ENCODE measurements around the gene CRACDL. TPM values are rescaled to one million over a fixed set of nuclear protein-coding genes. Genes with fewer than 3 reads are reported as not detected.

The CRACDL gene
- polyA plus RNA-seq, 1 donor (not counting 4 experiments of a cell fraction or from before 2014, with no cell fraction given), result 1.6 TPM

DNA sequence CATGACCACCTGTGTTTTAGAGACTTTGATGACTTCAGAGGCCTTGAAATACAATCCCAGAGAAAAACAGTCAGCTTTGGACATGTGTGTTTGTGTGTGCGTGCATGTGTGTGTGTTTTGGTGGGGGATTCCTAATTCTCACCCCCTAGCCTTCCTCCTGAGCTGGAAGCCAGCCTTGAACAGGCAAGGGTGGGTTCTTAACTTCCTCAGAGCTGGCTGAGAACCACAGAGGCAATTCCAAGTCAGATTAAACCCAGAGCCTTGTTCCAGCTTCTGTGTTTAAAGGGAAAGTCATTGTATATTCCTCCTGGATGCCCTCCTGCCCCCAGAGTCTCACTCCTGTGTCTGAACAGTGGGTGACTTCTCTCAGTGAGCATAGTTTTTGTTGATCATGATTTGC, 159.9 kb downstream of the CRACDL start:
- Histone ChIP-seq H3K4me1 (ENCODE audit: control insufficient read depth, extremely low read depth, insufficient read depth, low read length) (peaks cover 8% of the 10 kb centered on the region), H4K20me1 (ENCODE audit: control insufficient read depth, extremely low read depth, insufficient read depth, low read length) (no peaks in the 10 kb centered on the region), H3K9me1 (ENCODE audit: control insufficient read depth, extremely low read depth, insufficient read depth, low read length) (no peaks in the 10 kb centered on the region), H3K79me2 (ENCODE audit: control insufficient read depth, insufficient read depth, low read length) (no peaks in the 10 kb centered on the region), H3K27ac (ENCODE audit: control insufficient read depth, insufficient read depth, low read length) (no peak overlapping the region), H3K27me3 (ENCODE audit: control insufficient read depth, extremely low read depth, insufficient read depth, low read length) (no peaks in the 10 kb centered on the region), H3K9ac (ENCODE audit: control insufficient read depth, extremely low read depth, insufficient read depth, low read length) (no peak overlapping the region), H3K36me3 (ENCODE audit: control insufficient read depth in 2 of 2, extremely low read depth in 1 of 2, insufficient read depth in 2 of 2, low read length in 2 of 2) (no peaks in the 10 kb centered on the region), H3K4me3 (ENCODE audit: control insufficient read depth in 2 of 3, extremely low read depth in 1 of 3, insufficient read depth in 2 of 3, low read depth in 1 of 3, low read length in 3 of 3) (no peak overlapping the region), H3K4me2 (ENCODE audit: control insufficient read depth, extremely low read depth, insufficient read depth, low read depth, low read length) (no peak overlapping the region), H3K9me3 (ENCODE audit: control insufficient read depth, low read depth, low read length) (no peaks in the 10 kb centered on the region), H2AFZ (ENCODE audit: control insufficient read depth, low read length) (no peak overlapping the region)
- dilution Hi-C loops (cut with MboI; ENCODE audit: extremely low pct_ligation_motif_present, low sequenced_read_pairs), result no loop called here
- no peak for FAIRE-seq
- DNase-seq (ENCODE audit: low read depth, low spot score), result no peak
- no peak for TF ChIP-seq EZH2 (IDR thresholded peaks at IDR 0.05; ENCODE audit: low read length)
- TF ChIP-seq, protein P1, sequence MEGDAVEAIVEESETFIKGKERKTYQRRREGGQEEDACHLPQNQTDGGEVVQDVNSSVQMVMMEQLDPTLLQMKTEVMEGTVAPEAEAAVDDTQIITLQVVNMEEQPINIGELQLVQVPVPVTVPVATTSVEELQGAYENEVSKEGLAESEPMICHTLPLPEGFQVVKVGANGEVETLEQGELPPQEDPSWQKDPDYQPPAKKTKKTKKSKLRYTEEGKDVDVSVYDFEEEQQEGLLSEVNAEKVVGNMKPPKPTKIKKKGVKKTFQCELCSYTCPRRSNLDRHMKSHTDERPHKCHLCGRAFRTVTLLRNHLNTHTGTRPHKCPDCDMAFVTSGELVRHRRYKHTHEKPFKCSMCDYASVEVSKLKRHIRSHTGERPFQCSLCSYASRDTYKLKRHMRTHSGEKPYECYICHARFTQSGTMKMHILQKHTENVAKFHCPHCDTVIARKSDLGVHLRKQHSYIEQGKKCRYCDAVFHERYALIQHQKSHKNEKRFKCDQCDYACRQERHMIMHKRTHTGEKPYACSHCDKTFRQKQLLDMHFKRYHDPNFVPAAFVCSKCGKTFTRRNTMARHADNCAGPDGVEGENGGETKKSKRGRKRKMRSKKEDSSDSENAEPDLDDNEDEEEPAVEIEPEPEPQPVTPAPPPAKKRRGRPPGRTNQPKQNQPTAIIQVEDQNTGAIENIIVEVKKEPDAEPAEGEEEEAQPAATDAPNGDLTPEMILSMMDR (optimal IDR thresholded peaks at IDR 0.05 in 1 of 3, IDR thresholded peaks at IDR 0.05 in 1 of 3, conservative IDR thresholded peaks at IDR 0.05 in 1 of 3; ENCODE audit: extremely low read depth in 1 of 3, insufficient read depth in 2 of 3, low read length in 3 of 3), result no peak

DNA sequence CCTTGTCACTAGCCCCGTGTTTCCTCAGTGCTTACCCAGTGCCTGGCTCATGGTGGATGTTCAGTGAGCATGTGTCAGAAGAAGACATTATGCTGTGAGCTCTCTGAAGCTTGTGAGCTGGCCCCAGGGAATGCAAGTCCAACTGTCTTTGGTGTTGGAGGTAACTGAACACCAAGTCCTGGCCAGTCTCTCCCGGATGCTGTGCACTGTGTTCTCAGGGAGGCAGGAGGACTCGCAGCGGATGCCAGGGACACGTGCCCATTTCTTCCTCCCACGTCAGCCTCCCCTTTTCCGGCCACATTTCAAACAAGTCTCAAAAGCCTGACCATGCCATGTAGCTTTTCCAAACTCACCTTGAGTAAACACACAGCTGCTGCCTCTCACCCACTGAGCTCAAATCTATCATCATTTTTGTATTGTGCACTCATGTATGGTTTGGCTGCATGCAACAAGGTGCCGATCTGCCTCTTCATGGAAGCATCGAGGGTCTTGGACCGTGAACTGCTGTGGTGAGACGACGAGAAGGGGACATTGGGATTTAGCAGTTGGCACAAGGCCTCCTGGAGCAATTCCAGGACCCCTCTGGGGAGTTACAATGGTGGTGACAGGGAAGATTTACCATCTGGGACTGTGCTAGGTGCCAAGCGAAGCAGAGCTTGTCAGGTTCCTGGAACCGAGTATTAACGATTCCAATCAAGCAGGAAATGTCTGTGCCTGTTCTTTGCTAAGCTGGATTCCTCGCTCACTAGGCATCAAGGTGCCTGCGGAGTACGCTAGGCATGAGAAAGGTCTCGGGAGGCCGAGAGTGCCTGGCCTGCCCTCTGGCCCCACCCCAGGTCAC, 160.7 kb downstream of the CRACDL start:
- Histone ChIP-seq H4K20me1 (ENCODE audit: control insufficient read depth, extremely low read depth, insufficient read depth, low read length) (no peaks in the 10 kb centered on the region), H3K79me2 (ENCODE audit: control insufficient read depth, insufficient read depth, low read length) (no peaks in the 10 kb centered on the region), H3K9ac (ENCODE audit: control insufficient read depth, extremely low read depth, insufficient read depth, low read length) (no peak overlapping the region), H3K36me3 (ENCODE audit: control insufficient read depth in 2 of 2, extremely low read depth in 1 of 2, insufficient read depth in 2 of 2, low read length in 2 of 2) (no peaks in the 10 kb centered on the region), H3K9me1 (ENCODE audit: control insufficient read depth, extremely low read depth, insufficient read depth, low read length) (no peaks in the 10 kb centered on the region), H3K4me3 (ENCODE audit: control insufficient read depth in 2 of 3, extremely low read depth in 1 of 3, insufficient read depth in 2 of 3, low read depth in 1 of 3, low read length in 3 of 3) (no peak overlapping the region), H3K9me3 (ENCODE audit: control insufficient read depth, low read depth, low read length) (no peaks in the 10 kb centered on the region), H3K27ac (ENCODE audit: control insufficient read depth, insufficient read depth, low read length) (no peak overlapping the region), H3K4me2 (ENCODE audit: control insufficient read depth, extremely low read depth, insufficient read depth, low read depth, low read length) (peak overlapping the region; percentile 31), H3K27me3 (ENCODE audit: control insufficient read depth, extremely low read depth, insufficient read depth, low read length) (no peaks in the 10 kb centered on the region), H2AFZ (ENCODE audit: control insufficient read depth, low read length) (peak overlapping the region; percentile 76), H3K4me1 (ENCODE audit: control insufficient read depth, extremely low read depth, insufficient read depth, low read length) (peaks cover 8% of the 10 kb centered on the region)
- DNase-seq (ENCODE audit: low read depth, low spot score), result no peak
- TF ChIP-seq, protein P1 (optimal IDR thresholded peaks at IDR 0.05 in 1 of 3, IDR thresholded peaks at IDR 0.05 in 1 of 3, conservative IDR thresholded peaks at IDR 0.05 in 1 of 3; ENCODE audit: extremely low read depth in 1 of 3, insufficient read depth in 2 of 3, low read length in 3 of 3), result no peak
- no peak for TF ChIP-seq EZH2 (IDR thresholded peaks at IDR 0.05; ENCODE audit: low read length)
- FAIRE-seq, result no peak
- dilution Hi-C loops (cut with MboI; ENCODE audit: extremely low pct_ligation_motif_present, low sequenced_read_pairs), result no loop called here

Data from keratinocyte (primary cell).